ENCODE measurements around the gene SERPINB12. TPM values are rescaled to one million over a fixed set of nuclear protein-coding genes. Genes with fewer than 3 reads are reported as not detected.

The SERPINB12 gene
- total RNA-seq, 1 experiment from 2014 or later, result not detected

DNA sequence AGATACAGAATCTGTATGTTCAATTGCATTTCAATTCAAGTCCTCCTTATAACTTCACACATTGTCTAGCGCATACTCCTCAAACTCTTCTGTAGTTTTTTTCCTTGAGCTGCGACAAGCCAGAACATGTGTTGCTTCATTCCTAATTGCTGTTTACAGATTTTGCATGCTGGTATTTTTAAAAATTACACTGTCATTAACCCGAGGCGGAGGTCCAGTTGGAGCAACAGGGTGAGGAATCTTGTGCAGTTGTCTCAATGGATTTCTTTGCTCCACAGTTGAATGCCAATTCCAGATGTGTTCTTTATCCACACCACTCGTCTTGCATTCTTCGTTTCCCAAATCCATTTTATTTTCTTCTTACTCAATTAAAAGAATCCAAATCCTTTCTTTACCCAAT is 28.6 kb downstream of the SERPINB12 start:
- Histone ChIP-seq H3K23ac (ENCODE audit: insufficient read length, low read depth, low read length) (no peak overlapping the region), H4K91ac (ENCODE audit: insufficient read length, low read depth, low read length) (no peak overlapping the region), H4K20me1 (ENCODE audit: control insufficient read depth, insufficient read depth, insufficient read length) (no peaks in the 10 kb centered on the region), H2BK12ac (ENCODE audit: insufficient read length, low read depth, low read length) (no peak overlapping the region), H3K56ac (ENCODE audit: insufficient read length, low read depth, low read length) (no peak overlapping the region), H4K5ac (ENCODE audit: insufficient read length, low read depth, low read length) (no peak overlapping the region), H2BK120ac (ENCODE audit: low read depth, low read length, poor library complexity, severe bottlenecking) (no peak overlapping the region), H3K79me1 (ENCODE audit: insufficient read depth, low read depth, low read length, poor library complexity, severe bottlenecking) (no peaks in the 10 kb centered on the region), H2BK15ac (ENCODE audit: low read depth, low read length) (no peak overlapping the region), H3K4ac (ENCODE audit: low read depth, low read length) (no peak overlapping the region), H3K27ac (ENCODE audit: insufficient read length, low read depth, low read length) (no peak overlapping the region), H2AFZ (ENCODE audit: low read length) (no peak overlapping the region), H3K9me3 (ENCODE audit: control insufficient read depth, low read depth, low read length) (no peaks in the 10 kb centered on the region), H3K27me3 (ENCODE audit: insufficient read depth, low read length) (no peaks in the 10 kb centered on the region), H2BK5ac (ENCODE audit: insufficient read length, low read length) (no peak overlapping the region), H2BK20ac (ENCODE audit: low read depth, low read length, poor library complexity, severe bottlenecking) (no peak overlapping the region), H3K14ac (ENCODE audit: insufficient read depth, low read length) (no peak overlapping the region), H3T11ph (ENCODE audit: low read length) (no peak overlapping the region), H3K9ac (ENCODE audit: extremely low read depth, insufficient read length, low read length) (no peak overlapping the region), H2AK5ac (ENCODE audit: insufficient read length, low read length) (no peak overlapping the region), H3K18ac (ENCODE audit: insufficient read length, low read depth, low read length) (no peak overlapping the region), H3K79me2 (ENCODE audit: insufficient read depth, low read length) (no peaks in the 10 kb centered on the region), H3K4me1 (ENCODE audit: insufficient read depth, low read length) (no peaks in the 10 kb centered on the region), H3K4me2 (ENCODE audit: insufficient read depth, insufficient read length, low read length) (no peak overlapping the region), H4K8ac (replicated peaks; ENCODE audit: insufficient read length, low read depth, low read length) (no peak overlapping the region), H3K23me2 (ENCODE audit: insufficient read length, low read depth, low read length, poor library complexity, severe bottlenecking) (no peaks in the 10 kb centered on the region)
- Mint-ChIP-seq H3K9me3 (no peaks in the 10 kb centered on the region), H3K4me3 (no peak overlapping the region), H3K27ac (no peak overlapping the region), H3K4me1 (peaks cover 2 to 3% of the 10 kb centered on the region in 2 experiments; a peak in 1 of 4 replicates), H3K36me3 (ENCODE audit: insufficient read depth in 1 of 3, low read depth in 3 of 3) (no peaks in the 10 kb centered on the region; a peak in 1 of 7 replicates), H3K27me3 (ENCODE audit: low read depth) (no peaks in the 10 kb centered on the region; the same call in 1 of the 2 replicates)
- 100% methylated on average over 2 of the region's 6 CpGs for WGBS (ENCODE audit: extremely low coverage, insufficient read length, low lambda C conversion rate)
- no peak for DNase-seq
- TF ChIP-seq, protein P1, sequence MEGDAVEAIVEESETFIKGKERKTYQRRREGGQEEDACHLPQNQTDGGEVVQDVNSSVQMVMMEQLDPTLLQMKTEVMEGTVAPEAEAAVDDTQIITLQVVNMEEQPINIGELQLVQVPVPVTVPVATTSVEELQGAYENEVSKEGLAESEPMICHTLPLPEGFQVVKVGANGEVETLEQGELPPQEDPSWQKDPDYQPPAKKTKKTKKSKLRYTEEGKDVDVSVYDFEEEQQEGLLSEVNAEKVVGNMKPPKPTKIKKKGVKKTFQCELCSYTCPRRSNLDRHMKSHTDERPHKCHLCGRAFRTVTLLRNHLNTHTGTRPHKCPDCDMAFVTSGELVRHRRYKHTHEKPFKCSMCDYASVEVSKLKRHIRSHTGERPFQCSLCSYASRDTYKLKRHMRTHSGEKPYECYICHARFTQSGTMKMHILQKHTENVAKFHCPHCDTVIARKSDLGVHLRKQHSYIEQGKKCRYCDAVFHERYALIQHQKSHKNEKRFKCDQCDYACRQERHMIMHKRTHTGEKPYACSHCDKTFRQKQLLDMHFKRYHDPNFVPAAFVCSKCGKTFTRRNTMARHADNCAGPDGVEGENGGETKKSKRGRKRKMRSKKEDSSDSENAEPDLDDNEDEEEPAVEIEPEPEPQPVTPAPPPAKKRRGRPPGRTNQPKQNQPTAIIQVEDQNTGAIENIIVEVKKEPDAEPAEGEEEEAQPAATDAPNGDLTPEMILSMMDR (conservative IDR thresholded peaks at IDR 0.05), result no peak
